Psoas muscle (tissue), 8 donors: ENCODE measurements around the gene SNAI3. TPM values are rescaled to one million over a fixed set of nuclear protein-coding genes. Genes with fewer than 3 reads are reported as not detected.

ENCODE experiments used
- ATAC-seq, 4 donors: fragments of 200-7000 bp; cut with Tn5 transposase; one replicate each; pipeline ENCODE4 v1.9.1; 2020; ENCODE audit warnings: moderate library complexity in 3 of 4, mild to moderate bottlenecking in 2 of 4
- DNase-seq, 2 donors: peaks; one replicate each; pipeline ENCODE4 v3.0.0-alpha.2; 2020
- H3K27ac ChIP-seq: fragments of 200-600 bp; one replicate; pipeline ENCODE4 v1.8.0; 2022
- H3K27me3 ChIP-seq, 3 donors: fragments of 200-600 bp in 1 of 3; one replicate each; pipeline versions ENCODE4 v1.6.1 to v1.8.0; 2013 to 2022; ENCODE audit warnings: low read length in 2 of 3, mild to moderate bottlenecking in 2 of 3, moderate library complexity in 1 of 3; ENCODE audit not compliant: insufficient read depth in 3 of 3
- H3K36me3 ChIP-seq, 2 donors: fragments of 200-600 bp in 1 of 2; one replicate each; pipeline versions ENCODE4 v1.6.1 to v1.8.0; 2013 to 2022; ENCODE audit warnings: low read depth in 1 of 2, mild to moderate bottlenecking in 1 of 2, moderate library complexity in 1 of 2; ENCODE audit not compliant: insufficient read depth in 1 of 2
- H3K4me1 ChIP-seq: fragments of 200-600 bp; one replicate; pipeline ENCODE4 v1.8.0; 2022
- H3K4me3 ChIP-seq: fragments of 200-600 bp; one replicate; pipeline ENCODE4 v1.8.0; 2022; ENCODE audit warnings: mild to moderate bottlenecking
- H3K9me3 ChIP-seq: fragments of 200-600 bp; one replicate; pipeline ENCODE4 v1.8.0; 2022
- CTCF ChIP-seq: fragments of 200-600 bp; IDR thresholded peaks from one replicate; pipeline ENCODE4 v1.8.0; 2022; ENCODE audit warnings: antibody characterized with exemption
- WGBS, 3 donors: extraction: QIAGEN DNeasy Blood & Tissue Kit; methylation state at CpG; one replicate each; pipeline versions ENCODE4 v1.1.6 to v1.1.7; 2013; 5-methylcytosine and 5-hydroxymethylcytosine counted together
- intact Hi-C, 2 donors: fragments of 100-400 bp; cut with DNase I; formaldehyde crosslinking; loops; one replicate each; pipeline versions ENCODE4 v1.11.0 to v1.14.2; 2022
- polyA plus RNA-seq, 3 donors: library from polyadenylated mRNA; stranded (reverse); fragments of 200-250 nt; gene quantifications; one replicate each; pipeline ENCODE4 v1.2.3, GENCODE V29; 2013
- total RNA-seq, 4 donors: library from RNA; stranded (reverse); fragmentation: NEBNext Ultra II Directional in 2 of 4; extraction: Animal tissue kit (Norgen Biotek cat#: 25700) in 2 of 4; gene quantifications; one replicate each; pipeline versions ENCODE4 v1.2.1 to v1.2.4, GENCODE V29; 2021 to 2023
- donor health status: healthy with polysubstance abuse.
- donor health status: DM: no; HTN: no; CAD: no; lungs with moderate emphysema.
- donor health status: Bipolar disorder and iron deficiency.
- donor health status: healthy.
- donor health status: DM: yes; HTN: yes; CAD: no.
- donor health status: DM: no; HTN: no; CAD: no.
- donor health status: DM: no; HTN: no; CAD: no.
- donor health status: DM: yes; HTN: yes; CAD: no.

Gene SNAI3
- total and polyA plus RNA-seq, 7 donors: 1.2 to 8.5 (median 3.9) TPM

GRCh38 chr16:88731699-88732098 lies 45.4 kb upstream of the SNAI3 start:
- no peak for ATAC-seq
- no peaks in the 10 kb centered on the region for H3K36me3 ChIP-seq
- no peak for TF ChIP-seq CTCF
- H3K4me1 ChIP-seq: no peaks in the 10 kb centered on the region
- no peaks in the 10 kb centered on the region for H3K9me3 ChIP-seq
- intact Hi-C loops: no loop called here
- WGBS, 3 donors: 65 to 75% (median 74%) methylated on average over 14 to 15 of the region's 15 CpGs
- H3K4me3 ChIP-seq: no peak overlapping the region
- DNase-seq: no peak
- H3K27me3 ChIP-seq: peaks cover 0 to 4% (median 0%) of the 10 kb centered on the region in 3 donors
- no peak overlapping the region for H3K27ac ChIP-seq

- WGBS, 3 donors: 58 to 69% (median 63%) methylated on average over 34 of the region's 34 CpGs
- H3K4me1 ChIP-seq: no peaks in the 10 kb centered on the region
- ATAC-seq: no peak
- intact Hi-C loops: no loop called here
- DNase-seq: no peak
- H3K27me3 ChIP-seq: peaks cover 0 to 4% (median 0%) of the 10 kb centered on the region in 3 donors
- no peak overlapping the region for H3K27ac ChIP-seq
- no peak overlapping the region for H3K4me3 ChIP-seq
- no peaks in the 10 kb centered on the region for H3K9me3 ChIP-seq
- peaks cover 0 to 4% of the 10 kb centered on the region in 2 donors for H3K36me3 ChIP-seq
- TF ChIP-seq CTCF: no peak
Measured at GRCh38 chr16:88730632-88731607, 44.6 kb upstream of the SNAI3 start.

- Histone ChIP-seq H3K27me3 (peaks cover 0 to 4% (median 2%) of the 10 kb centered on the region in 3 donors), H3K4me3 (no peak overlapping the region), H3K4me1 (no peaks in the 10 kb centered on the region), H3K27ac (no peak overlapping the region), H3K36me3 (peaks cover 0 to 28% of the 10 kb centered on the region in 2 donors), H3K9me3 (no peaks in the 10 kb centered on the region)
- DNase-seq (no peak), ATAC-seq (peak in 1 of 4 donors; percentile 18)
- 45 to 53% (median 45%) methylated on average over 20 of the region's 20 CpGs for WGBS, 3 donors
- intact Hi-C loops: no loop called here
- TF ChIP-seq CTCF: no peak
Measured at GRCh38 chr16:88727871-88728270, 41.6 kb upstream of the SNAI3 start.

- no peaks in the 10 kb centered on the region for H3K9me3 ChIP-seq
- H3K27ac ChIP-seq: no peak overlapping the region
- no peaks in the 10 kb centered on the region for H3K4me1 ChIP-seq
- TF ChIP-seq CTCF: no peak
- intact Hi-C loops: no loop called here
- H3K4me3 ChIP-seq: no peak overlapping the region
- H3K36me3 ChIP-seq: peaks cover 0 to 37% of the 10 kb centered on the region in 2 donors
- DNase-seq (no peak), ATAC-seq (no peak)
- H3K27me3 ChIP-seq: peaks cover 0 to 4% (median 2%) of the 10 kb centered on the region in 3 donors
- WGBS, 3 donors: 82 to 89% (median 85%) methylated on average over 24 to 28 of the region's 28 CpGs
Measured at GRCh38 chr16:88726981-88727380, 40.7 kb upstream of the SNAI3 start.
